ENCODE data around the gene PMEPA1.

DNA sequence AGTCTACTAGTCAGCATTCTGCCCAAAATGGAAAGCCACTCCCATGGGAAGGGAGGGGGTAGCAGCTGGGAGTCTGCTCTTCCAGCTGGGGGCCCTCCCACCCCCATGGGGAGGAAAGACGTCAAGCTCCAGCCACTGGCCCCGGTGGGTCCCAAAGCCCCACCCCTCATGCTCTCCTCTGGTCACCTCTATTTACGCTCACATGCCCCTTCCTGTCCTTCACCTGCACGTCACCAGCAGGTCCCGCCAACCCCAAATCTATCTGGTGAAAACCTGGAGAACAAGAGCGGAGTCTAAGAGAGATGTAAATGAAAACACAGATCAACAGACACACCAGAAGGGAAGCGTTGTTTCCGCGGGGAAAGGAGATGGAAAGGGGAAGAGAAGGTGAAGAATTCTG is 59.5 kb downstream of the PMEPA1 start:
- TF ChIP-seq, protein P1, sequence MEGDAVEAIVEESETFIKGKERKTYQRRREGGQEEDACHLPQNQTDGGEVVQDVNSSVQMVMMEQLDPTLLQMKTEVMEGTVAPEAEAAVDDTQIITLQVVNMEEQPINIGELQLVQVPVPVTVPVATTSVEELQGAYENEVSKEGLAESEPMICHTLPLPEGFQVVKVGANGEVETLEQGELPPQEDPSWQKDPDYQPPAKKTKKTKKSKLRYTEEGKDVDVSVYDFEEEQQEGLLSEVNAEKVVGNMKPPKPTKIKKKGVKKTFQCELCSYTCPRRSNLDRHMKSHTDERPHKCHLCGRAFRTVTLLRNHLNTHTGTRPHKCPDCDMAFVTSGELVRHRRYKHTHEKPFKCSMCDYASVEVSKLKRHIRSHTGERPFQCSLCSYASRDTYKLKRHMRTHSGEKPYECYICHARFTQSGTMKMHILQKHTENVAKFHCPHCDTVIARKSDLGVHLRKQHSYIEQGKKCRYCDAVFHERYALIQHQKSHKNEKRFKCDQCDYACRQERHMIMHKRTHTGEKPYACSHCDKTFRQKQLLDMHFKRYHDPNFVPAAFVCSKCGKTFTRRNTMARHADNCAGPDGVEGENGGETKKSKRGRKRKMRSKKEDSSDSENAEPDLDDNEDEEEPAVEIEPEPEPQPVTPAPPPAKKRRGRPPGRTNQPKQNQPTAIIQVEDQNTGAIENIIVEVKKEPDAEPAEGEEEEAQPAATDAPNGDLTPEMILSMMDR (IDR thresholded peaks at IDR 0.05; ENCODE audit: insufficient read depth, low read depth, low read length): no peak
- no peak for TF ChIP-seq EZH2 (IDR thresholded peaks at IDR 0.05; ENCODE audit: insufficient read depth, low read length)
